GM15510 (cell line): ENCODE results near the gene VRK1.

ENCODE experiments used
- POLR2A ChIP-seq: IDR thresholded peaks from 3 replicates; pipeline ENCODE4 v1.6.1; 2011; ENCODE audit warnings: borderline replicate concordance; ENCODE audit not compliant: insufficient read length; ENCODE audit errors: extremely low read depth

VRK1 gene

DNA sequence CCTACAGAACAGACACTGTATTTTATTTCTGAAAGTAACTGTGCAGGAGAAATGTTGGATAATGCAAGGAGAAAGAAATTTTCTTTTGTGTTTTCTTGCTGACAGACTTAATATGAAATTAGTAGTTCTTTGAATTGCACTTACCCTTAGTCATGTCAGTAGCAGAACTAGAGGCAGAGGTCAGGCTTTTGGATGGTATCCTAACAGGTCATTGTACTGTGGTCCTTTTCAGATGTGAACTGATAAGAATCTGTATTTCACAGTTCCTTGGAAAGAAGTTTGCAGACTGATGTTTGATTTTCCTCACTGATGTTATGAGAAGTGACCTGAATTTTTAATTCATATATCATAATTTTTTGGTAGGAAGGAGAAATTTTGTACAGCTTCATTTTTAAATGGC, 46.0 kb downstream of the VRK1 start:
- no peak for TF ChIP-seq POLR2A

DNA sequence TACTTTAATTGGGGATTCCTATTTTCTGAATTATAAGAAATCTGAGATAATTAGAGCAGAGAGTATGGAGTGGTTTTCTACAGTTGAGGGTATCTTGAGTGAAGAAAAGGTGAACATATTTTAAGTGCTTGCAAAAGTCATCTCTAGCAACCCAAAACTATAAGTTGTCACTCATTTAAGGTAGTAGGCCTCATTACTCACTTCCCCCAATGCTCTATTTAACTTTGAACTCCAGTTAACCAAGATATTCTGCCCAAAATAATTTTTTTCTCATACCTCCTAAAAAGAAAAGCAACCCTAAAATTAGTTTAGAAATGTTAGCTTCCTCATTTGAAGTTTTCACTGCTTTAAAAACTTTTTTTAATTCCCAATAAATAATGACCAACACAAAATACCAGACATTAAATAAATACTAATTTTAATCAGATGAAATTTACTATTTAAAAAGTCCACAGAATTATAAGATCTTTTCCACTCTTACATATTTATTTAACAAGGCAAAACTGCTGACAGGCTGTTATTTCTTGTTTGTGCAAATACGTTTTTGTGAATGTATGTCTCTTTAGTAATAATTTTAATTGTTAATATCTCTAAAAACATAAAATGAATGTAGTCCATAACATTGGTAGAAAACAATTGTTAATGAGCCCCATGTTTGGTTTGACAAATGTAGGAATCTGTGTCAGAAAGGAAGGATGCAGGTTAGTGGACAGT, 47.8 kb downstream of the VRK1 start:
- no peak for TF ChIP-seq POLR2A

DNA sequence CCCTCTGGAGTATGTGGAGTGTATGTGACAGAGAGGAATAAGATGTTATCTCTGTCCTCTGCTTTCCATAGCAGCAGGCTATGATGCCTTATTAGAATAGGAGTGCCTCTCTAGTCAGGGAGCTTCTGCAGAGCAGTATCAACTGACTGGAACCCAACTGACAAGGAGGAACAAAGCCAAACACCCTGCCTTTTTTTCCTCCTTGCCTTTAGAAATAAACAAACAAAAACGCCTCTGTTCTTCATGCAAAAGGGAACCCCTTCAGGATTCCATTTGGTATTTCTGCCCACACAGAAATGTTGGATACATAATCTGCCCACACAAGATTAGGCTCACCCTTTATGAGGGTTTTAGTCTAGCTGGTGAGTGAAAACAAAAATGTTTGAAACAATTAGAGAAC, 50.3 kb downstream of the VRK1 start:
- TF ChIP-seq POLR2A, result no peak

DNA sequence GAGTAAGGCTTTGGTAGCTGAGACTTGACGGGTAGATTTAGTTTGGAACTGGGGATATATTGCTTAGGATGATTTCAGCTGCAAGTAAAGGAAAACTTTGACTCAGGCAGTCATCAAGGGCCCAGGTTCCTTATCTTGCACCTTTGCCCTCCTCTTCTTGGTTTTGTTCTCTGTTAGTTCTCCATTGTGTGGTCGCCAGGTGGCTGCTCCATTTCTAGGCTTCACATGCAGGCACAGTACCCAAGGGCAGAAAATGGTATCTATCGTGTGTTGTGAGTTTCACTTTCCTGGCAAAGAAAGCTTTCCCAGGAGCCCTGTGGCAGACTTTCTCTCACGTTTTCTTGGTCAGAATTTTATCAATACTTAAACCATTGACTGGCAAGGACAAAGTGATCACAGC, 50.8 kb downstream of the VRK1 start:
- no peak for TF ChIP-seq POLR2A

DNA sequence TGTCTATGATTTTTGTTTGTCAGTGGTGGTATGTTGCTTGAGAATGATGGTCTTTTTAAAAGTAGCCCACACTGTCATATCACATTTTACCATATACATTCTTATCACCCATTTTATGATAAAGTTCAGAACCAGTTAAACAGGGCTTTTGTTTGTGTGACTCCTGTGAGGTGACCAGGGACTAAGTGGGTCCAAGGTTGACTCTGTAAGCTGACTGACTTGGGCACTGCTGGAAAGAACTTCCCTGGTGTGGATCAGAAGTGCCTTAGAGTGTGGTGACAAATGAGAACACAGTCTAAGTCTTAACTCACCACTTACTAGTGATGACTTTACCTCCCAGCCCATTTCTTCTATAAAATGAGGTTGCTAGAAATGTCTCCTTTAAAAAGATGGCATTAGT, 52.6 kb downstream of the VRK1 start:
- TF ChIP-seq POLR2A, result no peak

DNA sequence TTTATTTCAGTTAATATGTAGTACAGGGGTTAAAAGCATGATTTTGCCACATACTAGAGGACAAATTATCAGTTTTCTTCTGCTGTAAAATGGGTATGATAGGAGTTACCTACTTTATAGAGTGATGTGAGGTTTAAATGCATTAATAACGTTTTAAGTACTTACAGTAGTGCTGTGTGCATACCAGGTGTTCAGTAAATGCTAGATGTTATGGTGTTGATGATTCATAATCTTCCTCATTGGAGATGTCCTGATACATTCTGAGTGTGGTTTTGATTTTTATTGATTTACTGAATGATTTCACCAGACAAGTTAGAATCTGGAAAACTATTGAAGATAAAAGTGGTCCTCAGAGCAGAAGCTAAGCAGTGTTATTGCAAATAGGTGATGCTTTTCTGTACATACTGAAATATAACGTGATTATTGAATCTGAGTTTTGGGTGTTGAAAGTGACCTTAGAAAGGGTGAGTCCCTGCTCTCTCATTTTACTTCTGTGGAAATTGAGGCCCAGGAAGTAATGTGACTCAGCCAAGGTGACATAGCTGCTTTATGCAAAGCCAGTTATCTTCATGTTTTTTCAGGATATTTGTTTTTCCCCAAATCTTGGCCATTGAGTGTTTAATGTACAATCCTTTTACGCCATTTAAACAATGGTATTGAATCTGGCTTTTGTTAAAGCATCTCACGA, 54.7 kb downstream of the VRK1 start:
- no peak for TF ChIP-seq POLR2A

DNA sequence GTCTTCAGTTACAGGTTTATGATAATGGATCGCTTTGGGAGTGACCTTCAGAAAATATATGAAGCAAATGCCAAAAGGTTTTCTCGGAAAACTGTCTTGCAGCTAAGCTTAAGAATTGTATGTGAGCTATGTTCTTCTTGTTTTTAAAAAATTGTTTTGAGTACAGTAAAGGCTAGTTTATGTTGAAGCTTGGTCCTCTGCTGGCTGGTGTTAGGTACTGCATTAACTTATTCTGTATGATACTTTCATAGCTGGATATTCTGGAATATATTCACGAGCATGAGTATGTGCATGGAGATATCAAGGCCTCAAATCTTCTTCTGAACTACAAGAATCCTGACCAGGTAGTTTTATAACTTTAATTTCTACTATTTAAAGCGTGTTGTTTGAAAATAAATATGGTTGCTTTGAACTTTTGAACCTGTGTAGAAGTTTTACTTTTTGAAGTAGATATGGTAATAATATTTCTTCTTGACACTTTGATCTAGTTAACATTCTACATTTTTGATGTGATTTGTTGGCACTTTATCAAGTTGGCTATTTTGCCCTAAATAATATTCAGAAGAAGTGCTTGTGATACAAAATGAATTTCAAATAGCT, 55.7 kb downstream of the VRK1 start:
- no peak for TF ChIP-seq POLR2A

DNA sequence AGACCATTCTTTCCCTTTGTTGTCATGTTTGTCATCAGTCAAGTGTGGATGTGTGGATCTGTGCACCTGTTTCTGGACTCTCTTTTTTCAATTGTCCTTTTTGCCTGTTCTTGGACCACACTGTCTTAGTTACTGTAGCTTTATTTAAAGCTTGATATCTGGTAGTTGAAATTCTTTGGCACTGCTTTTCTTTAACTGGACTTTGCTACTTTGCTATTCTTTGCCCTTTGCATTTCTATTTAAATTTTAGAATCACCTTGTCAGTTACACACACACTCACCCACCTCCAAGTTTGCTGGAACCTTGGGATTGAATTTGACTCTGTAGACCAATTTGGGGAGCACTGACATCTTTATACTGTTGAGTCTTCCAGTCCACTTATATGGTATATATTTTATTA, 61.5 kb downstream of the VRK1 start:
- no peak for TF ChIP-seq POLR2A

DNA sequence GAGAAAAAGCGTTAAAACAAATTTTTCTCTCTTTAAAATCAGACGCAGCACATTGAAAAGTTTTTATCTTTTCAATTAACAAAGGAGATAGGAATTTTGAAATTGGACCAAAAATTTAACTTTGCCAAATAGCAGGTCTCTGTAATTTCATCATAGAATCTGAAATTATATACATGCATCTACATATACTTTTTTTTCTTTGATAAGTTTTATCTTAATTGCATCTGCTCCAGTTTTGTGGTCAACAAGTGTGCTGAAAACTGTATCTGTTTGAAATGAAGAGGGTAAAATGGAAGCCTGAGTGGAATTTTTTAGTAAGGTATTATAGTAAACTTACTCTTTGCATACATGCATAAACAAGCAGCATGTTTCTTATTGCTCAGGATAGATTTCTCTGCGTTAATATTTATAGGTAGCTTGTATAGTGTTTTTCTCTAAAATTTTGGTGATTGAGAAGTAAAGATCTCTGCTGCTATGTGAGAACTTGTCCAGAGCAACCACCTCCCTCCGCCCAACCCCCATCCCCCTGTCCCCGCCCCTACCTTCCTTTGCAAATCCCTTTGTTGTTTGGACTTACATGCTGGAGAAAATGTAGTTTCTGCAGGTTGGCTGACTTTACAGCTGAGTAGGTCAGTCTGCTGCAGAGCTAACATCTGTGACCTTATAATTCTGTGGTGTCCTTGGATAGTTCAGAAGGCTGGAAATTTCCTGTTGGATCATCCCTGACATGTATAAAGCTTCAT, 64.6 kb downstream of the VRK1 start:
- TF ChIP-seq POLR2A, result no peak

DNA sequence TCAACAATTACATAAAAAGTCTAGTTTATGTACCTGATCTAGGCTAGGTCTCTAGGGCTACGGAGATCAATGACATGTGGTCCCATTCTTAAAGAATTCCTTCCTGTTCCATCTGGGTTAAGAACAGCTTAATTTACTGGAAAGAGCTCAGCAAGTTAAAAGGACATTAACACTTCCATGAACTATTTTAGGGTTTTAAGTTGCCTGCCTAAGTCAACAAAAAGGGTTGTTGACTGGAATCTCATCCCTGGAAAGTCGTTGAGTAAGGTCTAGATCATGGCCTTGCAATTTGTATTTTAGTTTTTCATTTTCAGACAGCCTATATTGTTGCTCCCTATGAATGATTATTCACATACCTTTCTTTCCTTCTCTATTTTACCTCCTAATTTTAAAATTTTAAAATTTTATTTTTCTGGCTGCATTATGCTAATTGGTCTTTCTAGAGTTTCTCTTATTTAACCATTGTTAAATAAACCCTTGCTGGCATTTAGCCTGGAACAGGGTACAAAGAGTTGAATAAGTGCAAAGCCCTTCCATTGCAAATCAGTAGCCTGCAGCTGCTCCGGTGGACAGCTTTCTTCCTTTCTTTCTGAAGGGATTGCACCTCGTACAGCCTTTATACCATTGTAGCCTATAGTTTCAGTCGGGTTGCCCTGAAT, 66.3 kb downstream of the VRK1 start:
- TF ChIP-seq POLR2A, result no peak

DNA sequence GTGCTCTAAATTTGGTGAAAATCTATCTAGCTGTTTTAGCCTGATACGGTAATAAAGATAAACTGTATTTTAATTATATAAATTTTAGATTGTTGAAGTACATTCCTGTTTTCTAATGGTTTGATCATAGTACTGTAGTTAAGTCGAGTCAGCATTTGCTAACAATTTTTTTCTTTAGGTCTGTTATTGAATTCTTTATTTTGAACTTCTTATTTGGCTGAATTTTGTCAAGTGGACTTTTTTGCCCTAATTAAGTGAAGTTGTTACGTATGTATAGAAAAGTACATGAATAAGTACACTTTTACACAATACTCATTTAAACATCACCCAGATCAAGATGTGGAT, 66.8 kb downstream of the VRK1 start:
- no peak for TF ChIP-seq POLR2A

DNA sequence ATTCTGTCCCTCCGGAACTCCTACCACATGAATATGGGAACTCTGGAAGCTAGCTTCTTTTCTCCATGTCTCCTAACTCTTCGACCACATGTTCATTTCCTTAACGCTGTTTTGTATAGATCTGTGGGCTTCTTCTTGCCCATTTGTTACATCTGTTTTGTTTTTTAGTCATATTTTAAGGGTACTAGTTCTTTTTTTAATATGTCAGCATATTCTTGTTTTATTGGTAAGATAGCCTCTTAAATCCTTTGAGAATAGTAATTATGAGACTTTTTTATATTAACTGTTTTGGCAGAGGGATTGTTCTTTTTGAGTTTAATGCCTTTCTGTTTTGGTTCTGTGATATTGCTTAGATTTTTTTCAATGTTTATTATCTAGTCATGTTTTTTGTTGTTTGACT, 70.5 kb downstream of the VRK1 start:
- no peak for TF ChIP-seq POLR2A

DNA sequence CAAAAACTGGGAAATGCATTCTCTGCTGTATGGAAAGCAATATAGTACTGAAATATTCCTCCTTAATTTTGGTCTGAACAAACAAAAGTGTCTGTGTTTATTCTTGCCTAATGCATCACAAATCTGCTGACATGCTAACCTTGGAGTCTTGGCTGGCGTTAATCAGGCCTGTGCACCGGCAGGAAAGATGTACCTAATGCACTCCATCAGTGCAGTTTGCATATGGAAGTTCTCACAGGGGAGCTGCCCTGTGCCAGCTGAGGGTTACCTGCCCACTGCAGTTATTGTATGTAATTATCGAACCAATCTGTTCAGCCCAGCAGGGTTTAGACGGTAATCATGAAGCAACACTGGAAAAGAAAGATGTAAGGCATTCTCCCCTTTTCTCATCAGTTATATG, 76.9 kb downstream of the VRK1 start:
- TF ChIP-seq POLR2A, result no peak

DNA sequence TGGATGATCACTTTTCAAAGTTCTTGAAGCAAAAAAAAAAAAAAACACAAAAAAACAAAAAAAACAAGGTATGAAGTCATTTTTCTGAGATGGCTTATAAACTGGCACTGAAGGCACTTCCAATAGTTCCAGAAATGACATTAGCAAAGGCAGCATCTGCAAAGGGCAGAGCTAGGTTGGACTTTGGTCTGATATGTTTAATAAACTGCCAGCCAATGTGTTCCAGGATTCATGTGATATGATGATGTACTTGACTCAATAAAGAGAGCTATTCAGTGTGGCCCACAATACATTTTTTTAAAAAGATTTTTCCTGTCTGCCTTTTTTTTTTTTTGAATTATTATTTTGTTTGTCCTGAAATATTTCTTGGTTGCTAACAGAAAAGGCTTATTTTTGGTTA, 79.6 kb downstream of the VRK1 start:
- no peak for TF ChIP-seq POLR2A

DNA sequence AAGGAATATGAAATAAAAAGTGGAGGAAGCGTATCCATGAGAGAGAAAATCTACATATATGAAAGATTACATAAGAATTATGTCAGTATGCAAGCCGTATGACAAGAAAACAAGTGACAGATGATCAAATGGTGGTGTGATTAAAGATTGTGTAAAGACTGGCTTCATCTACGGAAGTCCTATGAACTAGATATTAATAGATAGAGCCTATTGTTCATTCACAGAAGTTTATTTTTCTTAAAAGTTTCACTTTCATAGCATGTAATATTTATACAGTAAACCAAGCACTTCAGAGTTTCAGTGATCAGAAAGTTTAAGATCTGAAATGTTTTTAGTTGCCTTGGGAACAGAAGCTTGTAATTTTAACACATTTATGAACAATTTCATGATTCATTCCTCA, 84.5 kb downstream of the VRK1 start:
- TF ChIP-seq POLR2A, result no peak
